Psoas muscle (tissue), 8 donors: ENCODE measurements around the gene GALNT9. TPM values are rescaled to one million over a fixed set of nuclear protein-coding genes. Genes with fewer than 3 reads are reported as not detected.

Experiments
- ATAC-seq, 4 donors: fragments of 200-7000 bp; cut with Tn5 transposase; one replicate each; pipeline ENCODE4 v1.9.1; 2020; ENCODE audit warnings: moderate library complexity in 3 of 4, mild to moderate bottlenecking in 2 of 4
- DNase-seq, 2 donors: peaks; one replicate each; pipeline ENCODE4 v3.0.0-alpha.2; 2020
- H3K27ac ChIP-seq: fragments of 200-600 bp; one replicate; pipeline ENCODE4 v1.8.0; 2022
- H3K27me3 ChIP-seq, 3 donors: fragments of 200-600 bp in 1 of 3; one replicate each; pipeline versions ENCODE4 v1.6.1 to v1.8.0; 2013 to 2022; ENCODE audit warnings: low read length in 2 of 3, mild to moderate bottlenecking in 2 of 3, moderate library complexity in 1 of 3; ENCODE audit not compliant: insufficient read depth in 3 of 3
- H3K36me3 ChIP-seq, 2 donors: fragments of 200-600 bp in 1 of 2; one replicate each; pipeline versions ENCODE4 v1.6.1 to v1.8.0; 2013 to 2022; ENCODE audit warnings: low read depth in 1 of 2, mild to moderate bottlenecking in 1 of 2, moderate library complexity in 1 of 2; ENCODE audit not compliant: insufficient read depth in 1 of 2
- H3K4me1 ChIP-seq: fragments of 200-600 bp; one replicate; pipeline ENCODE4 v1.8.0; 2022
- H3K4me3 ChIP-seq: fragments of 200-600 bp; one replicate; pipeline ENCODE4 v1.8.0; 2022; ENCODE audit warnings: mild to moderate bottlenecking
- H3K9me3 ChIP-seq: fragments of 200-600 bp; one replicate; pipeline ENCODE4 v1.8.0; 2022
- WGBS, 3 donors: extraction: QIAGEN DNeasy Blood & Tissue Kit; methylation state at CpG; one replicate each; pipeline versions ENCODE4 v1.1.6 to v1.1.7; 2013; 5-methylcytosine and 5-hydroxymethylcytosine counted together
- intact Hi-C, 2 donors: fragments of 100-400 bp; cut with DNase I; formaldehyde crosslinking; loops; one replicate each; pipeline versions ENCODE4 v1.11.0 to v1.14.2; 2022
- polyA plus RNA-seq, 3 donors: library from polyadenylated mRNA; stranded (reverse); fragments of 200-250 nt; gene quantifications; one replicate each; pipeline ENCODE4 v1.2.3, GENCODE V29; 2013
- total RNA-seq, 4 donors: library from RNA; stranded (reverse); fragmentation: NEBNext Ultra II Directional in 2 of 4; extraction: Animal tissue kit (Norgen Biotek cat#: 25700) in 2 of 4; gene quantifications; one replicate each; pipeline versions ENCODE4 v1.2.1 to v1.2.4, GENCODE V29; 2021 to 2023
- TF ChIP-seq, protein P1 (sequence below): fragments of 200-600 bp; IDR thresholded peaks from one replicate; pipeline ENCODE4 v1.8.0; 2022; ENCODE audit warnings: antibody characterized with exemption
- donor health status: healthy with polysubstance abuse.
- donor health status: DM: no; HTN: no; CAD: no; lungs with moderate emphysema.
- donor health status: Bipolar disorder and iron deficiency.
- donor health status: healthy.
- donor health status: DM: yes; HTN: yes; CAD: no.
- donor health status: DM: no; HTN: no; CAD: no.
- donor health status: DM: no; HTN: no; CAD: no.
- donor health status: DM: yes; HTN: yes; CAD: no.

Gene GALNT9
- total and polyA plus RNA-seq, 7 donors: 0.01 to 0.21 (median 0.08) TPM; not detected in 4

- H3K4me1 ChIP-seq: no peaks in the 10 kb centered on the region
- DNase-seq (no peak), ATAC-seq (peak in 1 of 4 donors; percentile 39)
- intact Hi-C loops: loop anchor here in 1 of 2 donors (2.0 kb wide), 1 partner anchor 65 kb away; no protein-coding TSS in a partner anchor
- TF ChIP-seq, protein P1, sequence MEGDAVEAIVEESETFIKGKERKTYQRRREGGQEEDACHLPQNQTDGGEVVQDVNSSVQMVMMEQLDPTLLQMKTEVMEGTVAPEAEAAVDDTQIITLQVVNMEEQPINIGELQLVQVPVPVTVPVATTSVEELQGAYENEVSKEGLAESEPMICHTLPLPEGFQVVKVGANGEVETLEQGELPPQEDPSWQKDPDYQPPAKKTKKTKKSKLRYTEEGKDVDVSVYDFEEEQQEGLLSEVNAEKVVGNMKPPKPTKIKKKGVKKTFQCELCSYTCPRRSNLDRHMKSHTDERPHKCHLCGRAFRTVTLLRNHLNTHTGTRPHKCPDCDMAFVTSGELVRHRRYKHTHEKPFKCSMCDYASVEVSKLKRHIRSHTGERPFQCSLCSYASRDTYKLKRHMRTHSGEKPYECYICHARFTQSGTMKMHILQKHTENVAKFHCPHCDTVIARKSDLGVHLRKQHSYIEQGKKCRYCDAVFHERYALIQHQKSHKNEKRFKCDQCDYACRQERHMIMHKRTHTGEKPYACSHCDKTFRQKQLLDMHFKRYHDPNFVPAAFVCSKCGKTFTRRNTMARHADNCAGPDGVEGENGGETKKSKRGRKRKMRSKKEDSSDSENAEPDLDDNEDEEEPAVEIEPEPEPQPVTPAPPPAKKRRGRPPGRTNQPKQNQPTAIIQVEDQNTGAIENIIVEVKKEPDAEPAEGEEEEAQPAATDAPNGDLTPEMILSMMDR: no peak
- H3K4me3 ChIP-seq: no peak overlapping the region
- no peak overlapping the region for H3K27ac ChIP-seq
- peaks cover 0 to 57% (median 10%) of the 10 kb centered on the region in 3 donors for H3K27me3 ChIP-seq
- H3K36me3 ChIP-seq: no peaks in the 10 kb centered on the region
- 25 to 35% (median 27%) methylated on average over 14 to 16 of the region's 16 CpGs for WGBS, 3 donors
- no peaks in the 10 kb centered on the region for H3K9me3 ChIP-seq
Measured at GRCh38 chr12:132219323-132219722, 110.1 kb downstream of the GALNT9 start.

GRCh38 chr12:132218915-132219314, 110.5 kb downstream of the GALNT9 start:
- DNase-seq: no peak
- WGBS, 3 donors: 15 to 32% (median 23%) methylated on average over 13 of the region's 13 CpGs
- peaks cover 0 to 57% (median 10%) of the 10 kb centered on the region in 3 donors for H3K27me3 ChIP-seq
- TF ChIP-seq, protein P1: peak; percentile 17
- no peaks in the 10 kb centered on the region for H3K9me3 ChIP-seq
- intact Hi-C loops: loop anchor here in 1 of 2 donors (2.0 kb wide), 1 partner anchor 64 kb away; no protein-coding TSS in a partner anchor
- no peaks in the 10 kb centered on the region for H3K4me1 ChIP-seq
- ATAC-seq: no peak
- H3K27ac ChIP-seq: no peak overlapping the region
- no peaks in the 10 kb centered on the region for H3K36me3 ChIP-seq
- no peak overlapping the region for H3K4me3 ChIP-seq

GRCh38 chr12:132218527-132218875, 110.9 kb downstream of the GALNT9 start:
- DNase-seq: no peak
- Histone ChIP-seq H3K4me3 (no peak overlapping the region), H3K9me3 (no peaks in the 10 kb centered on the region), H3K27me3 (peaks cover 0 to 57% (median 13%) of the 10 kb centered on the region in 3 donors), H3K36me3 (no peaks in the 10 kb centered on the region), H3K27ac (no peak overlapping the region), H3K4me1 (no peaks in the 10 kb centered on the region)
- TF ChIP-seq, protein P1: no peak
- WGBS, 3 donors: 61 to 70% (median 67%) methylated on average over 13 to 14 of the region's 14 CpGs
- intact Hi-C loops: loop anchor here in 1 of 2 donors (2.0 kb wide), 1 partner anchor 64 kb away; no protein-coding TSS in a partner anchor
- no peak for ATAC-seq

GRCh38 chr12:132217800-132218526, 111.4 kb downstream of the GALNT9 start:
- Histone ChIP-seq H3K4me1 (no peaks in the 10 kb centered on the region), H3K9me3 (no peaks in the 10 kb centered on the region), H3K27ac (no peak overlapping the region), H3K4me3 (no peak overlapping the region), H3K36me3 (no peaks in the 10 kb centered on the region), H3K27me3 (peaks cover 0 to 57% (median 14%) of the 10 kb centered on the region in 3 donors)
- 87 to 88% (median 88%) methylated on average over 7 of the region's 7 CpGs for whole genome bisulfite sequencing, 3 donors
- DNase-seq: no peak
- intact Hi-C loops: loop anchor here in 1 of 2 donors (2.0 kb wide), 1 partner anchor 63 kb away; no protein-coding TSS in a partner anchor
- TF ChIP-seq, protein P1: no peak
- ATAC-seq: no peak
